ENCODE measurements around the gene STARD10.

STARD10 gene

GRCh38 chr11:72723508-72723907, 70.3 kb downstream of the STARD10 start:
- DNase-seq, result no peak

- peak; percentile 88 for DNase-seq
Observed at GRCh38 chr11:72722050-72722748, 71.6 kb downstream of the STARD10 start.

GRCh38 chr11:72721689-72722049, 72.2 kb downstream of the STARD10 start:
- DNase-seq, result no peak

GRCh38 chr11:72721276-72721675, 72.6 kb downstream of the STARD10 start:
- DNase-seq, result no peak

GRCh38 chr11:72720784-72721183, 73.1 kb downstream of the STARD10 start:
- DNase-seq, result no peak

GRCh38 chr11:72720047-72720446, 73.8 kb downstream of the STARD10 start:
- no peak for DNase-seq

GRCh38 chr11:72719551-72719950, 74.3 kb downstream of the STARD10 start:
- DNase-seq, result no peak

- no peak for DNase-seq
Observed at GRCh38 chr11:72719144-72719543, 74.7 kb downstream of the STARD10 start.

GRCh38 chr11:72718101-72718501, 75.7 kb downstream of the STARD10 start:
- no peak for DNase-seq

- DNase-seq, result no peak
Observed at GRCh38 chr11:72716788-72717435, 76.9 kb downstream of the STARD10 start.

GRCh38 chr11:72716290-72716689, 77.6 kb downstream of the STARD10 start:
- peak; percentile 14 for DNase-seq

GRCh38 chr11:72712841-72713240, 81.0 kb downstream of the STARD10 start:
- no peak for DNase-seq

GRCh38 chr11:72712168-72712751, 81.6 kb downstream of the STARD10 start:
- DNase-seq, result no peak

- DNase-seq, result no peak
Observed at GRCh38 chr11:72711141-72711540, 82.7 kb downstream of the STARD10 start.

- no peak for DNase-seq
Observed at GRCh38 chr11:72710278-72710677, 83.6 kb downstream of the STARD10 start.

GRCh38 chr11:72709478-72710238, 84.2 kb downstream of the STARD10 start:
- no peak for DNase-seq

- no peak for DNase-seq
Observed at GRCh38 chr11:72707032-72707431, 86.8 kb downstream of the STARD10 start.

GRCh38 chr11:72706579-72706978, 87.3 kb downstream of the STARD10 start:
- DNase-seq, result no peak

- DNase-seq, result no peak
Observed at GRCh38 chr11:72705442-72706365, 88.1 kb downstream of the STARD10 start.

- no peak for DNase-seq
Observed at GRCh38 chr11:72704783-72705265, 89.0 kb downstream of the STARD10 start.

Measured in fibroblast of upper back skin (primary cell).